IMR-90 (cell line): ENCODE results near the gene PRKAR1B. TPM values are rescaled to one million over a fixed set of nuclear protein-coding genes. Genes with fewer than 3 reads are reported as not detected.

Experiments
- ATAC-seq: fragments of 200-7000 bp; cut with Tn5 transposase; 2 replicates; pipeline ENCODE4 v1.9.1; 2020; ENCODE audit warnings: low read depth, mild to moderate bottlenecking, moderate library complexity
- BruUV-seq: library from RNA; stranded (reverse); fragments of 400-500 nt; replicated peaks from 2 replicates; lab custom pipeline; 2021; lab: Mats Ljungman, UMichigan
- CTCF ChIA-PET: fragments of 300-600 bp; formaldehyde crosslinking; extraction: SDS; loops from one replicate; lab custom pipeline; 2021; ENCODE audit warnings: antibody characterized with exemption; lab: Yijun Ruan, JAX
- POLR2A ChIA-PET: fragments of 300-600 bp; sonication (Branson Sonifier 250); formaldehyde crosslinking; loops from one replicate; lab custom pipeline; 2022; ENCODE audit warnings: antibody characterized with exemption; ENCODE audit not compliant: unreplicated experiment; lab: Charles Lee
- DNase-seq: peaks from one replicate; pipeline ENCODE4 v3.0.0; 2013
- H2AFZ ChIP-seq: replicated peaks from 2 replicates; pipeline ENCODE3; 2013; ENCODE audit warnings: low read length, mild to moderate bottlenecking; ENCODE audit not compliant: poor library complexity
- H2AK5ac ChIP-seq: 2 replicates; pipeline ENCODE4 v1.6.1; 2013; ENCODE audit warnings: low read depth, low read length, inconsistent platforms
- H2AK9ac ChIP-seq: replicated peaks from 2 replicates; pipeline ENCODE3; 2013; ENCODE audit warnings: mild to moderate bottlenecking, low read depth, low read length, moderate library complexity; ENCODE audit not compliant: poor library complexity
- H2BK120ac ChIP-seq: 2 replicates; pipeline ENCODE4 v1.6.1; 2013; ENCODE audit warnings: low read depth, low read length, inconsistent platforms
- H2BK15ac ChIP-seq: 3 replicates; pipeline ENCODE4 v1.6.1; 2013; ENCODE audit warnings: low read depth, low read length, inconsistent platforms
- H2BK20ac ChIP-seq: 2 replicates; pipeline ENCODE4 v1.6.1; 2013; ENCODE audit warnings: low read depth, mild to moderate bottlenecking, inconsistent platforms, low read length, moderate library complexity
- H2BK5ac ChIP-seq: 2 replicates; pipeline ENCODE4 v1.6.1; 2013; ENCODE audit warnings: mild to moderate bottlenecking, low read depth, low read length, inconsistent platforms; ENCODE audit not compliant: poor library complexity, severe bottlenecking
- H3K14ac ChIP-seq: replicated peaks from 2 replicates; pipeline ENCODE4 v1.6.1; 2013; ENCODE audit warnings: low read depth, low read length, inconsistent platforms
- H3K18ac ChIP-seq: 2 replicates; pipeline ENCODE4 v1.6.1; 2013; ENCODE audit warnings: low read depth, low read length, control low read depth
- H3K23ac ChIP-seq: 2 replicates; pipeline ENCODE4 v1.6.1; 2013; ENCODE audit warnings: low read depth, low read length, inconsistent platforms
- H3K27ac ChIP-seq: 2 replicates; pipeline ENCODE4 v1.5.1; 2013; ENCODE audit warnings: mild to moderate bottlenecking, control low read depth, low read length; ENCODE audit not compliant: insufficient read depth
- H3K27me3 ChIP-seq: 2 replicates; pipeline ENCODE4 v1.6.1; 2013; ENCODE audit warnings: low read length; ENCODE audit not compliant: control insufficient read depth, insufficient read depth
- H3K36me3 ChIP-seq: 2 replicates; pipeline ENCODE4 v1.6.1; 2013; ENCODE audit warnings: low read length, mixed read lengths; ENCODE audit not compliant: control insufficient read depth, insufficient read depth
- H3K4ac ChIP-seq: 2 replicates; pipeline ENCODE4 v1.6.1; 2013; ENCODE audit warnings: low read depth, low read length, inconsistent platforms
- H3K4me1 ChIP-seq: 2 replicates; pipeline ENCODE4 v1.6.1; 2013; ENCODE audit warnings: low read length, mixed read lengths; ENCODE audit not compliant: control insufficient read depth, insufficient read depth
- H3K4me2 ChIP-seq: 2 replicates; pipeline ENCODE4 v1.6.1; 2013; ENCODE audit warnings: low read depth, mild to moderate bottlenecking, control low read depth, low read length, moderate library complexity
- H3K4me3 ChIP-seq: 2 replicates; pipeline ENCODE4 v1.5.1; 2013; ENCODE audit warnings: low read depth, mild to moderate bottlenecking, control low read depth, low read length, moderate library complexity; ENCODE audit not compliant: insufficient read depth
- H3K56ac ChIP-seq: 2 replicates; pipeline ENCODE4 v1.6.1; 2013; ENCODE audit warnings: low read length, inconsistent platforms; ENCODE audit not compliant: insufficient read depth; ENCODE audit errors: extremely low read depth
- H3K79me1 ChIP-seq, 2 experiments: 2 replicates each; pipeline ENCODE4 v1.6.1; 2013; ENCODE audit warnings: low read length in 2 of 2, inconsistent platforms in 1 of 2, low read depth in 1 of 2
- H3K9ac ChIP-seq: 2 replicates; pipeline ENCODE4 v1.6.1; 2013; ENCODE audit warnings: low read depth, low read length, control low read depth
- H3K9me1 ChIP-seq: 2 replicates; pipeline ENCODE4 v1.6.1; 2013; ENCODE audit warnings: low read length, inconsistent platforms; ENCODE audit not compliant: insufficient read depth
- H3K9me3 ChIP-seq: 2 replicates; pipeline ENCODE4 v1.6.1; 2013; ENCODE audit warnings: low read length; ENCODE audit not compliant: control insufficient read depth, insufficient read depth
- H4K20me1 ChIP-seq: 2 replicates; pipeline ENCODE4 v1.6.1; 2013; ENCODE audit warnings: low read length, inconsistent platforms; ENCODE audit not compliant: insufficient read depth
- H4K5ac ChIP-seq: 2 replicates; pipeline ENCODE4 v1.6.1; 2013; ENCODE audit warnings: mild to moderate bottlenecking, low read depth, low read length, control low read depth
- H4K8ac ChIP-seq, 2 experiments: 2 replicates each; pipeline ENCODE4 v1.6.1; 2013; ENCODE audit warnings: low read depth in 2 of 2, low read length in 2 of 2, control low read depth in 1 of 2, inconsistent platforms in 1 of 2
- H4K91ac ChIP-seq: 2 replicates; pipeline ENCODE4 v1.6.1; 2013; ENCODE audit warnings: low read depth, low read length, inconsistent platforms; ENCODE audit not compliant: insufficient read depth
- BHLHE40 ChIP-seq: fragments of 150-350 bp; IDR thresholded peaks from 2 replicates; pipeline ENCODE4 v1.6.1; 2016; ENCODE audit warnings: mild to moderate bottlenecking, low read depth, low read length
- CEBPB ChIP-seq: IDR thresholded peaks from 2 replicates; pipeline ENCODE4 v1.6.1; 2012; ENCODE audit warnings: low read depth, low read length, improper control_type of control experiment
- CHD1 ChIP-seq: IDR thresholded peaks from 2 replicates; pipeline ENCODE4 v1.6.1; 2012; ENCODE audit warnings: low read depth, low read length, improper control_type of control experiment
- NFE2L2 ChIP-seq: fragments of 150-350 bp; IDR thresholded peaks from 2 replicates; pipeline ENCODE4 v1.6.1; 2016; ENCODE audit warnings: low read depth, mild to moderate bottlenecking, low read length
- SMC3 ChIP-seq: fragments of 150-350 bp; IDR thresholded peaks from 2 replicates; pipeline ENCODE4 v1.6.1; 2016; ENCODE audit warnings: low read depth, mild to moderate bottlenecking, antibody characterized with exemption, low read length, moderate library complexity
- WGBS, 2 experiments: methylation state at CpG; one replicate each; pipeline versions ENCODE4 v1.1.5 to v1.1.7; 2013; ENCODE audit warnings: missing lambda C conversion rate in 2 of 2; ENCODE audit not compliant: insufficient read length in 1 of 2; ENCODE audit errors: extremely low coverage in 2 of 2; 5-methylcytosine and 5-hydroxymethylcytosine counted together
- dilution Hi-C: fragments of 300-500 bp; cut with HindIII; formaldehyde crosslinking; loops from one replicate; pipeline ENCODE4 v1.14.3; 2018; ENCODE audit warnings: low sequenced_read_pairs; ENCODE audit not compliant: unreplicated experiment
- in situ Hi-C: fragments of 300-500 bp; cut with MboI; formaldehyde crosslinking; loops from 3 replicates; pipeline ENCODE4 v1.14.3; 2019; ENCODE audit warnings: low sequenced_read_pairs, inconsistent platforms, mixed read lengths
- intact Hi-C: fragments of 100-400 bp; cut with micrococcal nuclease; formaldehyde crosslinking; loops from 2 replicates; pipeline ENCODE4 v1.10.0; 2022
- polyA plus RNA-seq, 3 experiments: library from polyadenylated mRNA; depleted of rRNA; stranded (reverse); fragments of >200 nt; gene quantifications; 2 replicates each; pipeline ENCODE4 v1.2.3, GENCODE V29; 2012; ENCODE audit warnings: low replicate concordance in 1 of 3
- total RNA-seq: library from RNA; depleted of rRNA; stranded (reverse); fragments of >200 nt; gene quantifications from 2 replicates; pipeline ENCODE4 v1.2.3, GENCODE V29; 2012

The PRKAR1B gene
- total and polyA plus RNA-seq, 2 of the 4 experiments (the other 2 are of a cell fraction), result 15.2 to 20.2 TPM

DNA sequence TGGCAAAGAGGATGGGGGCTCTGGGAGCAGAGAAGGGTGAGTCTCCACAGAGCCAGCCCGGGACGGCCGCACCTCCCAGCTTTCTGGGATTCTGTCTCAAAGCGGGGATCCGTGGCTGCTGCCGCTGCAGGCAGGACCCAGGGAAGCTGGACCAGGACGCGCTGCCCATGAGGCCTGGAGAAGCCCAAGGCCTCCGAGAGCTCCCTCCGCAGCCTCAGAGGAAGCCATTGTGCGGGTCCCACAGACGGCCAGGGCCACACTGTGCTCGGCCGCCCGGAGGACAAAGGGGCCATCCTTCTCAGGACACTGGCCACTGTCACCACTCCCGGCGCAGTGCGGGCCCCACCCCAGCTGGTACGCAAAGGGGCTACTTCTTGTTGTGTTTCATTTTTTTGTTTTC, 128.2 kb downstream of the PRKAR1B start:
- no peak for ATAC-seq
- Histone ChIP-seq H2BK120ac (no peak overlapping the region), H2AK9ac (no peak overlapping the region), H3K9ac (no peak overlapping the region), H3K27me3 (no peaks in the 10 kb centered on the region; the same call in 1 of the 2 replicates), H3K4ac (no peak overlapping the region), H3K23ac (no peak overlapping the region), H3K27ac (no peak overlapping the region), H3K18ac (no peak overlapping the region), H3K14ac (no peak overlapping the region), H3K36me3 (no peaks in the 10 kb centered on the region; the same call in 1 of the 2 replicates), H3K4me3 (no peak overlapping the region), H2BK15ac (no peak overlapping the region), H2BK20ac (no peak overlapping the region), H3K9me3 (peaks cover 5% of the 10 kb centered on the region), H4K20me1 (no peaks in the 10 kb centered on the region), H4K5ac (no peak overlapping the region), H2AFZ (no peak overlapping the region), H3K4me1 (no peaks in the 10 kb centered on the region), H2BK5ac (no peak overlapping the region), H3K56ac (no peak overlapping the region), H2AK5ac (no peak overlapping the region), H3K79me1 (no peaks in the 10 kb centered on the region), H4K91ac (no peak overlapping the region), H3K4me2 (no peak overlapping the region), H4K8ac (no peak overlapping the region), H3K9me1 (no peaks in the 10 kb centered on the region)
- POLR2A ChIA-PET, result no interaction called here
- dilution Hi-C loops, result no loop called here
- WGBS, 2 experiments, result 89% methylated on average over 3 of the region's 19 CpGs; no CpG with 5 or more reads in 1 of the 2 experiments
- TF ChIP-seq CEBPB (no peak), NFE2L2 (no peak), BHLHE40 (no peak), SMC3 (no peak), CHD1 (no peak)
- no TSS peak for BruUV-seq
- in situ Hi-C loops, result no loop called here
- CTCF ChIA-PET, result no interaction called here
- intact Hi-C loops, result no loop called here
- DNase-seq, result no peak
